HepG2 (cell line): ENCODE measurements around the gene RGL1. TPM values are rescaled to one million over a fixed set of nuclear protein-coding genes. Genes with fewer than 3 reads are reported as not detected.

Experiments used
- ATAC-seq: fragments of 200-7000 bp; cut with Tn5 transposase; 3 replicates; pipeline ENCODE4 v1.9.1; 2020; ENCODE audit warnings: mild to moderate bottlenecking, moderate library complexity
- BruUV-seq: library from RNA; stranded (reverse); fragments of 400-500 nt; replicated peaks from 2 replicates; lab custom pipeline; 2021; lab: Mats Ljungman, UMichigan
- CTCF ChIA-PET: fragments of 300-600 bp; formaldehyde crosslinking; extraction: SDS; loops from one replicate; lab custom pipeline; 2021; ENCODE audit warnings: low total read pairs, inconsistent platforms, low intra/inter-chr PET ratio; lab: Yijun Ruan, JAX
- POLR2A ChIA-PET: fragments of 350-600 bp; sonication (Branson Sonifier 250); formaldehyde crosslinking; loops from one replicate; lab custom pipeline; 2020; ENCODE audit warnings: antibody characterized with exemption, inconsistent platforms; lab: Yijun Ruan, JAX
- DNase-seq: peaks from one replicate; pipeline ENCODE4 v3.0.0-alpha.2; 2015; ENCODE audit warnings: low spot score
- FAIRE-seq: peaks from 3 replicates; lab custom pipeline; 2011; peaks lifted over from hg19 to GRCh38; lab: Jason Lieb, UNC
- H2AFZ ChIP-seq: one replicate; pipeline ENCODE4 v1.6.1; 2011; ENCODE audit warnings: low read length, inconsistent platforms
- H3K27ac ChIP-seq: fragments of 300-600 bp; 3 replicates; pipeline ENCODE4 v1.8.0; 2011; ENCODE audit warnings: mixed run types, mild to moderate bottlenecking, mixed read lengths, low read length, inconsistent platforms; ENCODE audit not compliant: insufficient read depth; ENCODE audit errors: extremely low read length
- H3K27me3 ChIP-seq, 2 experiments: fragments of 200-600 bp in 1 of 2; 2 replicates in 1 of 2; 3 replicates in 1 of 2; pipeline versions ENCODE4 v1.6.0 to v1.8.0; 2011; ENCODE audit warnings: low read length in 2 of 2, mild to moderate bottlenecking in 2 of 2, moderate library complexity in 2 of 2, inconsistent platforms in 1 of 2; ENCODE audit not compliant: insufficient read depth in 2 of 2, control insufficient read depth in 1 of 2
- H3K36me3 ChIP-seq, 2 experiments: fragments of 200-600 bp in 1 of 2; replicated peaks in 1 of 2; 2 replicates in 1 of 2; 3 replicates in 1 of 2; pipeline versions ENCODE4 v1.5.1 to v1.8.0; 2011; ENCODE audit warnings: low read length in 2 of 2, inconsistent platforms in 1 of 2; ENCODE audit not compliant: insufficient read depth in 2 of 2, control insufficient read depth in 1 of 2
- H3K4me1 ChIP-seq: 2 replicates; pipeline ENCODE4 v1.5.1; 2012; ENCODE audit warnings: low read length, inconsistent platforms; ENCODE audit not compliant: insufficient read depth
- H3K4me2 ChIP-seq: 2 replicates; pipeline ENCODE4 v1.6.0; 2011; ENCODE audit warnings: low read depth, low read length, inconsistent platforms
- H3K4me3 ChIP-seq, 3 experiments: fragments of 200-600 bp in 1 of 3; sonication (generic), shearing (Covaris generic) in 1 of 3; replicated peaks in 1 of 3; 2 replicates each; pipeline ENCODE4 v1.5.1; 2011 to 2016; ENCODE audit warnings: low read length in 3 of 3, inconsistent platforms in 2 of 3, low read depth in 2 of 3, mild to moderate bottlenecking in 2 of 3, control low read depth in 1 of 3, mixed read lengths in 1 of 3; ENCODE audit not compliant: insufficient read depth in 1 of 3
- H3K79me2 ChIP-seq: one replicate; pipeline ENCODE4 v1.6.1; 2011; ENCODE audit warnings: low read length, inconsistent platforms; ENCODE audit not compliant: insufficient read depth
- H3K9ac ChIP-seq: 2 replicates; pipeline ENCODE4 v1.6.0; 2011; ENCODE audit warnings: mild to moderate bottlenecking, low read depth, low read length, inconsistent platforms; ENCODE audit not compliant: insufficient read depth
- H3K9me3 ChIP-seq: 2 replicates; pipeline ENCODE4 v1.5.1; 2012; ENCODE audit warnings: mild to moderate bottlenecking, low read length
- H4K20me1 ChIP-seq: 2 replicates; pipeline ENCODE4 v1.6.0; 2011; ENCODE audit warnings: inconsistent platforms, mild to moderate bottlenecking, low read length, moderate library complexity; ENCODE audit not compliant: insufficient read depth
- FIP1L1 ChIP-seq: fragments of 200-400 bp; formaldehyde crosslinking; IDR thresholded peaks from 2 replicates; pipeline ENCODE4 v1.6.1; 2018; ENCODE audit warnings: low read depth, mild to moderate bottlenecking, low read length, moderate library complexity, borderline replicate concordance; ENCODE audit not compliant: insufficient read depth
- GATAD1 ChIP-seq: IDR thresholded peaks from 2 replicates; pipeline ENCODE4 v1.6.1; 2016; ENCODE audit warnings: missing genetic modification reagents, missing compliant biosample characterization
- MXD4 ChIP-seq: IDR thresholded peaks from 2 replicates; pipeline ENCODE4 v1.6.1; 2016; ENCODE audit warnings: mild to moderate bottlenecking, missing biosample characterization, missing genetic modification reagents
- SP4 ChIP-seq: sonication (generic); formaldehyde crosslinking; IDR thresholded peaks from 2 replicates; pipeline ENCODE4 v1.8.1; 2023; ENCODE audit warnings: mild to moderate bottlenecking, missing genetic modification reagents
- ZBTB10 ChIP-seq: sonication (generic); formaldehyde crosslinking; IDR thresholded peaks from 2 replicates; pipeline ENCODE4 v1.4.0; 2020; ENCODE audit warnings: missing genetic modification reagents, borderline replicate concordance
- ZNF362 ChIP-seq: sonication (generic); formaldehyde crosslinking; IDR thresholded peaks from 2 replicates; pipeline ENCODE4 v1.4.0; 2020; ENCODE audit warnings: missing genetic modification reagents, mild to moderate bottlenecking, borderline replicate concordance
- ZNF512 ChIP-seq: sonication (generic); formaldehyde crosslinking; IDR thresholded peaks from 2 replicates; pipeline ENCODE4 v1.4.0; 2020; ENCODE audit warnings: mild to moderate bottlenecking, missing genetic modification reagents
- ZNF552 ChIP-seq: sonication (generic); formaldehyde crosslinking; IDR thresholded peaks from 2 replicates; pipeline ENCODE4 v1.9.0; 2022; ENCODE audit warnings: missing genetic modification reagents, mild to moderate bottlenecking, borderline replicate concordance
- ZNF598 ChIP-seq: sonication (generic); formaldehyde crosslinking; IDR thresholded peaks from 2 replicates; pipeline ENCODE4 v1.5.1; 2020; ENCODE audit warnings: mild to moderate bottlenecking, missing genetic modification reagents, borderline replicate concordance
- ZSCAN21 ChIP-seq: sonication (generic); formaldehyde crosslinking; IDR thresholded peaks from 2 replicates; pipeline ENCODE4 v1.8.0; 2022; ENCODE audit warnings: mild to moderate bottlenecking, missing genetic modification reagents, moderate library complexity, borderline replicate concordance
- WGBS: methylation state at CpG from one replicate; pipeline ENCODE4 v1.1.6; 2017; ENCODE audit warnings: low lambda C conversion rate; 5-methylcytosine and 5-hydroxymethylcytosine counted together
- in situ Hi-C: cut with HindIII; loops from 2 replicates; pipeline ENCODE4 v1.10.0; 2017; ENCODE audit warnings: low pct_unique_long_range_greater_than_20kb; ENCODE audit not compliant: extremely low pct_ligation_motif_present
- intact Hi-C: fragments of 100-400 bp; cut with micrococcal nuclease; formaldehyde crosslinking; loops from one replicate; pipeline ENCODE4 v1.10.0; 2022; ENCODE audit not compliant: unreplicated experiment
- polyA plus RNA-seq, 8 experiments: library from polyadenylated mRNA; depleted of rRNA in 3 of 8; stranded (reverse) in 7 of 8; unstranded in 1 of 8; fragments of >200 nt; fragmentation: Illumina TruSeq in 4 of 8; extraction: Trizol in 4 of 8; gene quantifications; 2 replicates each; pipeline versions ENCODE4 v1.2.1 to v1.2.3, GENCODE V29; 2011 to 2016; ENCODE audit warnings: low read depth in 4 of 8, missing spikeins in 1 of 8, mixed read lengths in 1 of 8; ENCODE audit not compliant: insufficient read depth in 1 of 8
- total RNA-seq, 5 experiments: library from RNA; depleted of rRNA; stranded (reverse); fragments of >200 nt; fragmentation: Illumina TruSeq; extraction: Trizol; gene quantifications; 2 replicates each; pipeline ENCODE4 v1.2.3, GENCODE V29; 2016; ENCODE audit warnings: low read depth in 1 of 5

RGL1 gene
- total and polyA plus RNA-seq, 2 of the 13 experiments (the other 11 are each of a cell fraction or from before 2014, with no cell fraction given), result 3.5 to 4.7 TPM

GRCh38 chr1:183873642-183874041 lies 68.7 kb downstream of the RGL1 start:
- no TSS peak for BruUV-seq
- in situ Hi-C loops, result no loop called here
- DNase-seq, result no peak
- ATAC-seq, result no peak
- FAIRE-seq, result no peak
- H4K20me1 ChIP-seq, result no peaks in the 10 kb centered on the region
- H3K27me3 ChIP-seq, result no peaks in the 10 kb centered on the region
- H3K4me2 ChIP-seq, result no peak overlapping the region
- POLR2A ChIA-PET, result no interaction called here
- no peak overlapping the region for H3K4me3 ChIP-seq
- peaks cover 14% of the 10 kb centered on the region for H3K4me1 ChIP-seq
- WGBS, result 77% methylated on average over 3 of the region's 3 CpGs
- CTCF ChIA-PET, result no interaction called here
- H3K9me3 ChIP-seq, result no peaks in the 10 kb centered on the region
- H2AFZ ChIP-seq, result no peak overlapping the region
- intact Hi-C loops, result no loop called here
- no peak overlapping the region for H3K9ac ChIP-seq
- no peaks in the 10 kb centered on the region for H3K79me2 ChIP-seq
- no peak overlapping the region for H3K27ac ChIP-seq
- TF ChIP-seq ZNF552 (CRISPR knock-in tag), result no peak
- no peaks in the 10 kb centered on the region for H3K36me3 ChIP-seq

GRCh38 chr1:183876309-183876708 lies 71.4 kb downstream of the RGL1 start:
- TF ChIP-seq ZBTB10 (CRISPR knock-in tag) (no peak), ZNF598 (CRISPR knock-in tag) (no peak), ZNF362 (CRISPR knock-in tag) (no peak), GATAD1 (CRISPR knock-in tag) (no peak), FIP1L1 (no peak), SP4 (CRISPR knock-in tag) (no peak), ZNF512 (CRISPR knock-in tag) (no peak), MXD4 (no peak), ZSCAN21 (CRISPR knock-in tag) (no peak)
- H3K4me1 ChIP-seq, result peaks cover 21% of the 10 kb centered on the region
- no peaks in the 10 kb centered on the region for H3K79me2 ChIP-seq
- intact Hi-C loops, result no loop called here
- no peaks in the 10 kb centered on the region for H3K36me3 ChIP-seq
- BruUV-seq, result no TSS peak
- H3K4me2 ChIP-seq, result no peak overlapping the region
- FAIRE-seq (no peak), ATAC-seq (no peak), DNase-seq (no peak)
- ChIA-PET CTCF (no interaction called here), POLR2A (no interaction called here)
- in situ Hi-C loops, result no loop called here
- H3K9ac ChIP-seq, result no peak overlapping the region
- no peak overlapping the region for H3K4me3 ChIP-seq
- 94% methylated on average over 4 of the region's 4 CpGs for WGBS
- H3K9me3 ChIP-seq, result no peaks in the 10 kb centered on the region
- no peaks in the 10 kb centered on the region for H3K27me3 ChIP-seq
- H2AFZ ChIP-seq, result no peak overlapping the region
- H4K20me1 ChIP-seq, result no peaks in the 10 kb centered on the region
- H3K27ac ChIP-seq, result no peak overlapping the region
